GF-D8 (cell line): Measurements from ENCODE around the gene DNAH7.

ENCODE experiments used
- DNase-seq: peaks from one replicate; lab custom pipeline; 2025; lab: John Stamatoyannopoulos, UW

Gene DNAH7

GRCh38 chr2:196077821-196078220, 9.2 kb upstream of the DNAH7 start:
- no peak for DNase-seq

- DNase-seq, result no peak
Measured at GRCh38 chr2:196076778-196077568, 8.3 kb upstream of the DNAH7 start.

GRCh38 chr2:196075196-196075595, 6.6 kb upstream of the DNAH7 start:
- DNase-seq, result no peak

GRCh38 chr2:196074631-196075030, 6.0 kb upstream of the DNAH7 start:
- no peak for DNase-seq

- no peak for DNase-seq
Measured at GRCh38 chr2:196073521-196073920, 4.9 kb upstream of the DNAH7 start.

GRCh38 chr2:196067088-196067382, 1.6 kb downstream of the DNAH7 start:
- DNase-seq, result no peak

GRCh38 chr2:196066291-196067087, 2.1 kb downstream of the DNAH7 start:
- no peak for DNase-seq

GRCh38 chr2:196063773-196064172, 4.9 kb downstream of the DNAH7 start:
- no peak for DNase-seq

GRCh38 chr2:196059491-196059960, 9.1 kb downstream of the DNAH7 start:
- no peak for DNase-seq

GRCh38 chr2:196054631-196055030, 14.0 kb downstream of the DNAH7 start:
- no peak for DNase-seq

- DNase-seq, result no peak
Measured at GRCh38 chr2:196046123-196046917, 22.3 kb downstream of the DNAH7 start.

- DNase-seq, result no peak
Measured at GRCh38 chr2:196041786-196042185, 26.9 kb downstream of the DNAH7 start.

GRCh38 chr2:196040218-196040617, 28.4 kb downstream of the DNAH7 start:
- no peak for DNase-seq

GRCh38 chr2:196036442-196036841, 32.2 kb downstream of the DNAH7 start:
- DNase-seq, result no peak

- no peak for DNase-seq
Measured at GRCh38 chr2:196018037-196018436, 50.6 kb downstream of the DNAH7 start.

- DNase-seq, result no peak
Measured at GRCh38 chr2:196012314-196012713, 56.3 kb downstream of the DNAH7 start.

- DNase-seq, result no peak
Measured at GRCh38 chr2:196000551-196000950, 68.1 kb downstream of the DNAH7 start.

- no peak for DNase-seq
Measured at GRCh38 chr2:195998070-195998469, 70.6 kb downstream of the DNAH7 start.

GRCh38 chr2:195995499-195995898, 73.1 kb downstream of the DNAH7 start:
- DNase-seq, result no peak

GRCh38 chr2:195993623-195994022, 75.0 kb downstream of the DNAH7 start:
- DNase-seq, result no peak

GRCh38 chr2:195985741-195986140, 82.9 kb downstream of the DNAH7 start:
- DNase-seq, result no peak

- DNase-seq, result no peak
Measured at GRCh38 chr2:195984923-195985726, 83.5 kb downstream of the DNAH7 start.
